Activated CD8-positive, alpha-beta T cell treated with anti-CD3 and anti-CD28 coated beads for 36 hours (primary cell): ENCODE data around the gene GPC4. TPM values are rescaled to one million over a fixed set of nuclear protein-coding genes. Genes with fewer than 3 reads are reported as not detected.
"Not testable (repeated sequence)": the region's sequence is repeated elsewhere in the genome, so short reads cannot be mapped to it uniquely, and the experiment has no call there.

Source experiments
- ATAC-seq: fragments of 200-7000 bp; cut with Tn5 transposase; one replicate; pipeline ENCODE4 v1.10.0; 2021; ENCODE audit warnings: mild to moderate bottlenecking, moderate library complexity
- CTCF ChIA-PET: fragments of 350-600 bp; sonication (Branson Sonifier 250); formaldehyde crosslinking; loops from one replicate; lab custom pipeline; 2021; ENCODE audit warnings: antibody characterized with exemption; lab: Charles Lee
- POLR2A ChIA-PET: fragments of 350-600 bp; sonication (Branson Sonifier 250); formaldehyde crosslinking; loops from one replicate; lab custom pipeline; 2021; ENCODE audit warnings: antibody characterized with exemption; lab: Charles Lee
- DNase-seq: peaks from one replicate; pipeline ENCODE4 v3.0.0-alpha.2; 2020
- H3K27ac Mint-ChIP-seq: one replicate; pipeline ENCODE4 v1.8.0; 2021; ENCODE audit warnings: mild to moderate bottlenecking, mixed read lengths
- H3K27me3 Mint-ChIP-seq: one replicate; pipeline ENCODE4 v1.8.0; 2021; ENCODE audit warnings: mixed read lengths
- H3K36me3 Mint-ChIP-seq: one replicate; pipeline ENCODE4 v1.8.0; 2021; ENCODE audit warnings: low read depth, mixed read lengths
- H3K4me1 Mint-ChIP-seq: one replicate; pipeline ENCODE4 v1.8.0; 2021; ENCODE audit warnings: low read depth, mixed read lengths
- H3K4me3 Mint-ChIP-seq: one replicate; pipeline ENCODE4 v1.8.0; 2021; ENCODE audit warnings: mild to moderate bottlenecking, moderate library complexity, mixed read lengths
- H3K9me3 Mint-ChIP-seq: one replicate; pipeline ENCODE4 v1.8.0; 2021; ENCODE audit warnings: mixed read lengths
- intact Hi-C: fragments of 100-400 bp; cut with micrococcal nuclease; formaldehyde crosslinking; loops from one replicate; pipeline ENCODE4 v1.10.0; 2022
- total RNA-seq, 2 experiments: library from RNA; stranded (reverse); gene quantifications; one replicate each; pipeline ENCODE4 v1.2.3, GENCODE V29; 2021
- TF ChIP-seq, protein P1 (sequence below): fragments of 200-600 bp; IDR thresholded peaks from one replicate; pipeline ENCODE4 v1.8.0; 2022; ENCODE audit warnings: antibody characterized with exemption, mild to moderate bottlenecking

Gene GPC4
- total RNA-seq, 2 experiments from 2014 or later = not detected

DNA sequence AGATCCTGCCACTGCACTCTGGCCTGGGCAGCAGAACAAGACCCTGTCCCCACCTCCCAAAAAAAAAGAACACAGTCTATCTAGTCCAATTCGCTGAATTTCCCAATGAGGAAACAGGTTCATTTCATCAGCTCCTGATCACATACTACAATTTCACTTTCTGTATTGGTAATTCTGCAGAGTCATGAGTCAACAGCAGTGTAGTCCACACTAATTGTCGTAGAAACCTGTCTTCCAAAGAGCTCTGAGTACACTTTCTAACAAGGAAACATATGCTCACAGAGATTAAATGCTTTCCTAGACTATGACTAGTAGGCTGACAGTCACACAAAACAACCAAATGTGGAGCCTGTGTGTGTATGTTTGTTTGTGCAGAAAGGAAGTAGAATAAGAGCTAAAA, 91.9 kb downstream of the GPC4 start:
- no peak overlapping the region for H3K27ac Mint-ChIP-seq
- H3K9me3 Mint-ChIP-seq = no peaks in the 10 kb centered on the region
- DNase-seq (no peak), ATAC-seq (peak; percentile 34)
- intact Hi-C loops = no loop called here
- no peaks in the 10 kb centered on the region for H3K36me3 Mint-ChIP-seq
- ChIA-PET POLR2A (no interaction called here), CTCF (no interaction called here)
- H3K4me3 Mint-ChIP-seq = no peak overlapping the region
- H3K27me3 Mint-ChIP-seq = no peaks in the 10 kb centered on the region
- TF ChIP-seq, protein P1, sequence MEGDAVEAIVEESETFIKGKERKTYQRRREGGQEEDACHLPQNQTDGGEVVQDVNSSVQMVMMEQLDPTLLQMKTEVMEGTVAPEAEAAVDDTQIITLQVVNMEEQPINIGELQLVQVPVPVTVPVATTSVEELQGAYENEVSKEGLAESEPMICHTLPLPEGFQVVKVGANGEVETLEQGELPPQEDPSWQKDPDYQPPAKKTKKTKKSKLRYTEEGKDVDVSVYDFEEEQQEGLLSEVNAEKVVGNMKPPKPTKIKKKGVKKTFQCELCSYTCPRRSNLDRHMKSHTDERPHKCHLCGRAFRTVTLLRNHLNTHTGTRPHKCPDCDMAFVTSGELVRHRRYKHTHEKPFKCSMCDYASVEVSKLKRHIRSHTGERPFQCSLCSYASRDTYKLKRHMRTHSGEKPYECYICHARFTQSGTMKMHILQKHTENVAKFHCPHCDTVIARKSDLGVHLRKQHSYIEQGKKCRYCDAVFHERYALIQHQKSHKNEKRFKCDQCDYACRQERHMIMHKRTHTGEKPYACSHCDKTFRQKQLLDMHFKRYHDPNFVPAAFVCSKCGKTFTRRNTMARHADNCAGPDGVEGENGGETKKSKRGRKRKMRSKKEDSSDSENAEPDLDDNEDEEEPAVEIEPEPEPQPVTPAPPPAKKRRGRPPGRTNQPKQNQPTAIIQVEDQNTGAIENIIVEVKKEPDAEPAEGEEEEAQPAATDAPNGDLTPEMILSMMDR = no peak
- no peaks in the 10 kb centered on the region for H3K4me1 Mint-ChIP-seq

DNA sequence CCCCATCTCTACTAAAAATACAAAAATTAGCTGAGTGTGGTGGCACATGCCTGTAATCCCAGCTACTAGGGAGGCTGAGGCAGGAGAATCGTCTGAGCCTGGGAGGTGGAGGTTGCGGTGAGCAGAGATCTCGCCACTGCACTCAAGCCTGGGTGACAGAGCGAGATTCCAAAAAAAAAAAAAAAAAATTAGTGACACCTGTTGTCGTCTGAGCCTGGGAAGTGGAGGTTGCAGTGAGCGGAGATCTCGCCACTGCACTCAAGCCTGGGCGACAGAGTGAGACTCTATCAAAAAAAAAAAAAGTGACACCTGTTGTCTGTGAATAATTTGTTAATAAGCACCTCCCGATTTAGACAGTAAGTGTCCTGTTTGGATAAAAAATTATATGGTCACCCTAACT, 93.0 kb downstream of the GPC4 start:
- H3K9me3 Mint-ChIP-seq, DNase-seq, H3K4me3 Mint-ChIP-seq, intact Hi-C loops, H3K36me3 Mint-ChIP-seq, POLR2A ChIA-PET, CTCF ChIA-PET, H3K27me3 Mint-ChIP-seq, ATAC-seq, H3K4me1 Mint-ChIP-seq, H3K27ac Mint-ChIP-seq: not testable (repeated sequence)

DNA sequence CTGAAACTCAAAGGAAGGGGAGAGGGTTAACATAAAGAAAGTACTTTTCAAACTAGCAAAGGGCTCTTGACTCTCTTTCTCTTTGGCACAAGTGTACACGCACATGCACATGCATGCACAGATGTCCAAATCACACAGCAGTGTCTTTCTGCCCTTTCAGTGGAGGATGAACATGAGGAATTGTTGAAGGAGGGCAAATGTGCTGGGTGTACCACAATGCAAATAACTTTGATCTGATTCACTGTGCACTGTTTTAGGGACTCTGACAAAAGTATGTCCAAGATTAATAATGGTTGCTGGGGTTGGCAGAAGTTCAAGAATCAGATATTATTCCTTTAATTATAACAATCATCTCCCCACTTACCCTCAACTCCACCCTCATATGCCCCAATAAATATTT, 93.8 kb downstream of the GPC4 start:
- ATAC-seq = no peak
- Mint-ChIP-seq H3K9me3 (no peaks in the 10 kb centered on the region), H3K4me1 (no peaks in the 10 kb centered on the region), H3K27ac (no peak overlapping the region), H3K36me3 (no peaks in the 10 kb centered on the region), H3K27me3 (no peaks in the 10 kb centered on the region), H3K4me3 (no peak overlapping the region)
- POLR2A ChIA-PET = no interaction called here
- CTCF ChIA-PET = no interaction called here
- intact Hi-C loops = no loop called here
- DNase-seq = no peak
- TF ChIP-seq, protein P1 = no peak

DNA sequence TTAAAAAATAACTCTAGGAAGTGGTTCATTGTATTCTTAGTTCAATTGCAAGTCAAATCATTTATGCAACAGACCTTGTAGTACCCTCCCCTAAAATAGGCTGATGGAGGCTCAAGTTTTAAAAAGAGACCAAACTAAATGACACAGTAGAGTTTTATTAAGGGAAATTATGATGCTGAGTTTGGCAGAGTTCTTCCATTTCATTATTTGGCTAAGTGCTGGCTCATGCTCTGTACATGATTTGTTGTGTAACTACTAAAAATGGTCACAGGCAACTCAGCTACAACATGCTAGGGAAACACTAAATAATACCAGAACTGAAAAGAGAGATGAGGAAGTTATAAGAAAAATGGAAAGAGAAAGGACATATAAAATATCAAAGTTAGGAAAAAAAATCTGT, 101.0 kb downstream of the GPC4 start:
- no peaks in the 10 kb centered on the region for H3K4me1 Mint-ChIP-seq
- no peaks in the 10 kb centered on the region for H3K36me3 Mint-ChIP-seq
- no peak for DNase-seq
- no peak overlapping the region for H3K4me3 Mint-ChIP-seq
- ChIA-PET CTCF (no interaction called here), POLR2A (no interaction called here)
- ATAC-seq = no peak
- H3K27ac Mint-ChIP-seq = no peak overlapping the region
- TF ChIP-seq, protein P1 = no peak
- H3K9me3 Mint-ChIP-seq = no peaks in the 10 kb centered on the region
- intact Hi-C loops = no loop called here
- H3K27me3 Mint-ChIP-seq = no peaks in the 10 kb centered on the region

DNA sequence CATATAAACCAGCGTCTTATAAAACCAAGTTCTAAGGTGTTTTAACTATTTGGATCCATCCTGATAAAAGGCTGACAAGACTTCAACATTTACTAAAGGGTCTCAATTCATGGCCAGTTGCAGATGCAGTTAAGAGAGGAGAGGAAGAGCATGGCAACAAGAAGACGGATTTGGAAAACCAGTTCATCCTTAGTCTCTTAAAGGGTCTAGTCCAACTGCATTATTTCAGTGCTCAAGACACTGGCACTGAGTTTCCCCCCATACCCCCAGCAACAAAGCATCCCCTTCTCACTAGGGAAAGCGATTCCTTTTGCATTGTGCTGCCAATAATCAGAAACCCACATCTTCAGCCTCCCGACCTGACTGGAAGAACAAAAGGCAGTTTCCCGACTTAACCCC, 106.8 kb downstream of the GPC4 start:
- Mint-ChIP-seq H3K36me3 (no peaks in the 10 kb centered on the region), H3K27me3 (no peaks in the 10 kb centered on the region), H3K9me3 (no peaks in the 10 kb centered on the region), H3K27ac (no peak overlapping the region), H3K4me3 (no peak overlapping the region), H3K4me1 (no peaks in the 10 kb centered on the region)
- TF ChIP-seq, protein P1 = no peak
- CTCF ChIA-PET = no interaction called here
- ATAC-seq (no peak), DNase-seq (no peak)
- intact Hi-C loops = no loop called here
- POLR2A ChIA-PET = no interaction called here
